Measurements from ENCODE around the gene FXR2. TPM values are rescaled to one million over a fixed set of nuclear protein-coding genes. Genes with fewer than 3 reads are reported as not detected.

The FXR2 gene
- total RNA-seq, 1 experiment from 2014 or later, result 35.1 TPM

DNA sequence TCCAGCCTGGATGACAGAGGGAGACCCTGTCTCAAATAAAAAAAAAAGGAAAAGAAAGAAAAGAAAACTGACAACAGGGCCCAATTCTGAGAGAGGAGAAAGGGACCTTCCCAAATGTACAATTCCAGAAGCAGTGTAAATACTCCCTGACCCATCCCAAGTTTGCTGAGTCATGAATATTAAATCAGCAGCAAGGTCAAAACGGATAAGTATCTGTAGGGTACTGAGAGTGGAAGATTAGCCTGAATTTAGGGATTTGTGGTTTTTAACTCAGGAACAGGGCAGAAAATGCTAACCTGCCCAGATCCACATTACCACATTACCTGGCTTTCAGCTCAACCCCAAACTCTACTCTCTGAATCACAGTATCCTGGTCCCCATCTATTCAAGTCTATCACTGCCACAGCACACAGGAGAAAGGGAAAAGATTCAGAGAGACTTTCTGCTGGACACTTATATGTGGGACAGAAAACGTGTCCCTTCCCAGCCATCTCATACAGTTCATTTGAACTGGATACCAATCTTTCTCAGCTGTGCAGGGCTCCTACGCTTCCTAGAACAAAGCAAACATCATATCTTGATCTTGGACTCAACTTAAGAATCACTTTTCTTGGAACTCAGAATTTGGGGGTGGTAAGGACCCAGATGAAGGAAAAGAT, 2.9 kb downstream of the FXR2 start (continued):
- TF ChIP-seq, protein P1, sequence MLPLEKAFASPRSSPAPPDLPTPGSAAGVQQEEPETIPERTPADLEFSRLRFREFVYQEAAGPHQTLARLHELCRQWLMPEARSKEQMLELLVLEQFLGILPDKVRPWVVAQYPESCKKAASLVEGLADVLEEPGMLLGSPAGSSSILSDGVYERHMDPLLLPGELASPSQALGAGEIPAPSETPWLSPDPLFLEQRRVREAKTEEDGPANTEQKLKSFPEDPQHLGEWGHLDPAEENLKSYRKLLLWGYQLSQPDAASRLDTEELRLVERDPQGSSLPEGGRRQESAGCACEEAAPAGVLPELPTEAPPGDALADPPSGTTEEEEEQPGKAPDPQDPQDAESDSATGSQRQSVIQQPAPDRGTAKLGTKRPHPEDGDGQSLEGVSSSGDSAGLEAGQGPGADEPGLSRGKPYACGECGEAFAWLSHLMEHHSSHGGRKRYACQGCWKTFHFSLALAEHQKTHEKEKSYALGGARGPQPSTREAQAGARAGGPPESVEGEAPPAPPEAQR (CRISPR knock-in tag; IDR thresholded peaks at IDR 0.05), result no peak
- TF ChIP-seq JAZF1 (CRISPR knock-in tag; IDR thresholded peaks at IDR 0.05) (no peak), FOXK1 (CRISPR knock-in tag; IDR thresholded peaks at IDR 0.05) (no peak), TEAD4 (CRISPR knock-in tag; IDR thresholded peaks at IDR 0.05) (no peak), PRRX2 (CRISPR knock-in tag; IDR thresholded peaks at IDR 0.05) (no peak), GRHL2 (CRISPR knock-in tag; IDR thresholded peaks at IDR 0.05; ENCODE audit: insufficient replicate concordance, severe bottlenecking) (no peak), TP53 (CRISPR knock-in tag; IDR thresholded peaks at IDR 0.05) (no peak)
- TF ChIP-seq, protein P2, sequence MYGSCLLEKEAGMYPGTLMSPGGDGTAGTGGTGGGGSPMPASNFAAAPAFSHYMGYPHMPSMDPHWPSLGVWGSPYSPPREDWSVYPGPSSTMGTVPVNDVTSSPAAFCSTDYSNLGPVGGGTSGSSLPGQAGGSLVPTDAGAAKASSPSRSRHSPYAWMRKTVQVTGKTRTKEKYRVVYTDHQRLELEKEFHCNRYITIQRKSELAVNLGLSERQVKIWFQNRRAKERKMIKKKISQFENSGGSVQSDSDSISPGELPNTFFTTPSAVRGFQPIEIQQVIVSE (CRISPR knock-in tag; IDR thresholded peaks at IDR 0.05; ENCODE audit: borderline replicate concordance), result no peak

DNA sequence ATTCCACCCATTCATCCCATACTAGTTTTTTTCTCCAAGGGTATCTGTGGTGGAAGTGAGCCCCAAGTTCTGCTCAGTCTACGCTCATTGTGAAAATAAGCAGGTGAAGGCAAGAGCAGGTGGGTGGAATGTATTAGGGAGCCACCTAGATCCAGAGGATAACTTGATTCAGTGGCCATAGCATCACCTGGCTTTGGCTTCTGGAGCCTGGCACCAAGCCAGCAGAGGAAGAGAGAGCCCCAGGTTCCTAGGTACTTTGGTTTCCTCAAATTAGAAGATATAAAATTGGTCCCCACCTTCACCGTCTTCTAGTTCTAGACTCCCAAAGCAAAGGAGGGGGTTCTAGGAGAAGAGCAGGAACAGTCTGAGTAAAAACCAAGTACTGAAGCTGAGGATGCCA, 4.1 kb downstream of the FXR2 start:
- H3K36me3 Mint-ChIP-seq, result peaks cover 14% of the 10 kb centered on the region
- ATAC-seq (no peak), DNase-seq (ENCODE audit: low spot score) (no peak)
- POLR2A ChIA-PET, result interaction anchor here (0.6 kb wide), 1 partner anchor 75 kb away, joined by 4 read pairs; no protein-coding TSS in a partner anchor
- peaks cover 22% of the 10 kb centered on the region for H3K4me1 Mint-ChIP-seq
- no peak overlapping the region for H3K27ac Mint-ChIP-seq
- CTCF ChIA-PET, result interaction anchor here (1.2 to 4.2 kb wide), 2 partner anchors 21 to 77 kb away, joined by 3 to 20 read pairs; partner anchors contain the start of genes SOX15 and TP53
- H3K4me3 Mint-ChIP-seq, result no peak overlapping the region
- no peaks in the 10 kb centered on the region for H3K9me3 Mint-ChIP-seq
- no peak for TF ChIP-seq MXD4 (CRISPR knock-in tag; IDR thresholded peaks at IDR 0.05; ENCODE audit: borderline replicate concordance)
- TF ChIP-seq, protein P3, sequence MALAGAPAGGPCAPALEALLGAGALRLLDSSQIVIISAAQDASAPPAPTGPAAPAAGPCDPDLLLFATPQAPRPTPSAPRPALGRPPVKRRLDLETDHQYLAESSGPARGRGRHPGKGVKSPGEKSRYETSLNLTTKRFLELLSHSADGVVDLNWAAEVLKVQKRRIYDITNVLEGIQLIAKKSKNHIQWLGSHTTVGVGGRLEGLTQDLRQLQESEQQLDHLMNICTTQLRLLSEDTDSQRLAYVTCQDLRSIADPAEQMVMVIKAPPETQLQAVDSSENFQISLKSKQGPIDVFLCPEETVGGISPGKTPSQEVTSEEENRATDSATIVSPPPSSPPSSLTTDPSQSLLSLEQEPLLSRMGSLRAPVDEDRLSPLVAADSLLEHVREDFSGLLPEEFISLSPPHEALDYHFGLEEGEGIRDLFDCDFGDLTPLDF (CRISPR knock-in tag; IDR thresholded peaks at IDR 0.05), result no peak
- TF ChIP-seq SMAD3 (CRISPR knock-in tag; IDR thresholded peaks at IDR 0.05; ENCODE audit: borderline replicate concordance), result no peak
- TF ChIP-seq ATF1 (CRISPR knock-in tag; IDR thresholded peaks at IDR 0.05), result no peak
- TF ChIP-seq TCF7 (CRISPR knock-in tag; IDR thresholded peaks at IDR 0.05; ENCODE audit: low read depth), result no peak
- no peaks in the 10 kb centered on the region for H3K27me3 Mint-ChIP-seq (ENCODE audit: low read depth)

DNA sequence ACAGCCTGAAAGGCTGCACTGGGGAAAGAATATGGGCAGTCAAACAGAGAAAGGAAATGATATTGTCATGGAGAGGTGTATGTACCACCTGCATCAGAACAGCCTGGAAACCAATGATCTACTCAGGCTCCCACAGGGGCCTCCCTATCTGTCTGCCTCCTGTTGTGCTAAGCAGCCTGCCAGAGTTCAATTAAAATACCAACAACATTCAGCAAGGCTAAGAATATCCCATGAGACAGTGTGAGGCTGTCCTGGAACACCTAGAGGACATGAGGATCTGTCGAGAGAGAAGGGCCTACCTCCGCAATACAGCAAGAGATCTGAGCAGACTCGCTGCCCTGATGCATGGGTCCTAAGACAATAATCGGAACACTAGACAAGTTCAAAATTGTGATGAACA, 8.4 kb downstream of the FXR2 start:
- H3K4me3 Mint-ChIP-seq, result no peak overlapping the region
- CTCF ChIA-PET, result interaction anchor here (1.3 kb wide), 1 partner anchor 17 kb away, joined by 4 read pairs; the partner anchor contains the start of gene SOX15
- DNase-seq (ENCODE audit: low spot score) (no peak), ATAC-seq (no peak)
- H3K4me1 Mint-ChIP-seq, result no peaks in the 10 kb centered on the region
- no peaks in the 10 kb centered on the region for H3K27me3 Mint-ChIP-seq (ENCODE audit: low read depth)
- POLR2A ChIA-PET, result no interaction called here
- peaks cover 42% of the 10 kb centered on the region for H3K36me3 Mint-ChIP-seq
- no peaks in the 10 kb centered on the region for H3K9me3 Mint-ChIP-seq
- peak overlapping the region; percentile 10; the same call in 1 of the 2 replicates for H3K27ac Mint-ChIP-seq
- TF ChIP-seq ZNF416 (CRISPR knock-in tag; IDR thresholded peaks at IDR 0.05), result no peak
- TF ChIP-seq TEAD1 (CRISPR knock-in tag; IDR thresholded peaks at IDR 0.05), result no peak
- TF ChIP-seq, protein P2 (CRISPR knock-in tag; IDR thresholded peaks at IDR 0.05; ENCODE audit: borderline replicate concordance), result no peak
- TF ChIP-seq, protein P4, sequence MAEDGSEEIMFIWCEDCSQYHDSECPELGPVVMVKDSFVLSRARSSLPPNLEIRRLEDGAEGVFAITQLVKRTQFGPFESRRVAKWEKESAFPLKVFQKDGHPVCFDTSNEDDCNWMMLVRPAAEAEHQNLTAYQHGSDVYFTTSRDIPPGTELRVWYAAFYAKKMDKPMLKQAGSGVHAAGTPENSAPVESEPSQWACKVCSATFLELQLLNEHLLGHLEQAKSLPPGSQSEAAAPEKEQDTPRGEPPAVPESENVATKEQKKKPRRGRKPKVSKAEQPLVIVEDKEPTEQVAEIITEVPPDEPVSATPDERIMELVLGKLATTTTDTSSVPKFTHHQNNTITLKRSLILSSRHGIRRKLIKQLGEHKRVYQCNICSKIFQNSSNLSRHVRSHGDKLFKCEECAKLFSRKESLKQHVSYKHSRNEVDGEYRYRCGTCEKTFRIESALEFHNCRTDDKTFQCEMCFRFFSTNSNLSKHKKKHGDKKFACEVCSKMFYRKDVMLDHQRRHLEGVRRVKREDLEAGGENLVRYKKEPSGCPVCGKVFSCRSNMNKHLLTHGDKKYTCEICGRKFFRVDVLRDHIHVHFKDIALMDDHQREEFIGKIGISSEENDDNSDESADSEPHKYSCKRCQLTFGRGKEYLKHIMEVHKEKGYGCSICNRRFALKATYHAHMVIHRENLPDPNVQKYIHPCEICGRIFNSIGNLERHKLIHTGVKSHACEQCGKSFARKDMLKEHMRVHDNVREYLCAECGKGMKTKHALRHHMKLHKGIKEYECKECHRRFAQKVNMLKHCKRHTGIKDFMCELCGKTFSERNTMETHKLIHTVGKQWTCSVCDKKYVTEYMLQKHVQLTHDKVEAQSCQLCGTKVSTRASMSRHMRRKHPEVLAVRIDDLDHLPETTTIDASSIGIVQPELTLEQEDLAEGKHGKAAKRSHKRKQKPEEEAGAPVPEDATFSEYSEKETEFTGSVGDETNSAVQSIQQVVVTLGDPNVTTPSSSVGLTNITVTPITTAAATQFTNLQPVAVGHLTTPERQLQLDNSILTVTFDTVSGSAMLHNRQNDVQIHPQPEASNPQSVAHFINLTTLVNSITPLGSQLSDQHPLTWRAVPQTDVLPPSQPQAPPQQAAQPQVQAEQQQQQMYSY (CRISPR knock-in tag; IDR thresholded peaks at IDR 0.05), result no peak
- TF ChIP-seq, protein P5, sequence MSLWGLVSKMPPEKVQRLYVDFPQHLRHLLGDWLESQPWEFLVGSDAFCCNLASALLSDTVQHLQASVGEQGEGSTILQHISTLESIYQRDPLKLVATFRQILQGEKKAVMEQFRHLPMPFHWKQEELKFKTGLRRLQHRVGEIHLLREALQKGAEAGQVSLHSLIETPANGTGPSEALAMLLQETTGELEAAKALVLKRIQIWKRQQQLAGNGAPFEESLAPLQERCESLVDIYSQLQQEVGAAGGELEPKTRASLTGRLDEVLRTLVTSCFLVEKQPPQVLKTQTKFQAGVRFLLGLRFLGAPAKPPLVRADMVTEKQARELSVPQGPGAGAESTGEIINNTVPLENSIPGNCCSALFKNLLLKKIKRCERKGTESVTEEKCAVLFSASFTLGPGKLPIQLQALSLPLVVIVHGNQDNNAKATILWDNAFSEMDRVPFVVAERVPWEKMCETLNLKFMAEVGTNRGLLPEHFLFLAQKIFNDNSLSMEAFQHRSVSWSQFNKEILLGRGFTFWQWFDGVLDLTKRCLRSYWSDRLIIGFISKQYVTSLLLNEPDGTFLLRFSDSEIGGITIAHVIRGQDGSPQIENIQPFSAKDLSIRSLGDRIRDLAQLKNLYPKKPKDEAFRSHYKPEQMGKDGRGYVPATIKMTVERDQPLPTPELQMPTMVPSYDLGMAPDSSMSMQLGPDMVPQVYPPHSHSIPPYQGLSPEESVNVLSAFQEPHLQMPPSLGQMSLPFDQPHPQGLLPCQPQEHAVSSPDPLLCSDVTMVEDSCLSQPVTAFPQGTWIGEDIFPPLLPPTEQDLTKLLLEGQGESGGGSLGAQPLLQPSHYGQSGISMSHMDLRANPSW (CRISPR knock-in tag; conservative IDR thresholded peaks at IDR 0.05; ENCODE audit: low read depth), result no peak
